T-cell (primary cell): ENCODE data around the gene ASCC1. TPM values are rescaled to one million over a fixed set of nuclear protein-coding genes. Genes with fewer than 3 reads are reported as not detected.

Experiments used
- ATAC-seq, 4 experiments: fragments of 200-7000 bp in 3 of 4; fragments of 150-1000 bp in 1 of 4; cut with Tn5 transposase; replicated peaks in 1 of 4; 1 replicate in 3 of 4; 2 replicates in 1 of 4; pipeline ENCODE4 v1.10.0; 2021; ENCODE audit warnings: moderate library complexity in 3 of 4, mild to moderate bottlenecking in 2 of 4, moderate number of reproducible peaks in 1 of 4
- CTCF ChIA-PET, 2 donors: fragments of 300-600 bp; sonication (Branson Sonifier 250); formaldehyde crosslinking; loops; one replicate each; lab custom pipeline; 2022; ENCODE audit warnings: antibody characterized with exemption in 2 of 2; lab: Charles Lee
- POLR2A ChIA-PET, 2 donors: fragments of 300-600 bp; sonication (Branson Sonifier 250); formaldehyde crosslinking; loops; one replicate each; lab custom pipeline; 2022; ENCODE audit warnings: antibody characterized with exemption in 2 of 2; lab: Charles Lee
- DNase-seq, 35 experiments: peaks; one replicate each; pipeline versions ENCODE4 v3.0.0 to v3.0.0-alpha.2; 2013 to 2023
- H3K27ac ChIP-seq: one replicate; pipeline ENCODE4 v1.5.1; 2013; ENCODE audit warnings: low read length
- H3K27me3 ChIP-seq, 2 experiments: replicated peaks in 1 of 2; 1 replicate in 1 of 2; 2 replicates in 1 of 2; pipeline versions ENCODE4 v1.6.1 to v1.7.0; 2013; ENCODE audit warnings: low read length in 1 of 2, mixed read lengths in 1 of 2; ENCODE audit not compliant: control insufficient read depth in 2 of 2, insufficient read depth in 2 of 2; ENCODE audit errors: extremely low read depth in 1 of 2
- H3K36me3 ChIP-seq, 2 donors: 1 replicate in 1 of 2; 2 replicates in 1 of 2; pipeline versions ENCODE4 v1.6.1 to v1.7.0; 2013; ENCODE audit warnings: low read length in 1 of 2; ENCODE audit not compliant: control insufficient read depth in 2 of 2, insufficient read depth in 1 of 2; ENCODE audit errors: extremely low read depth in 1 of 2
- H3K4me1 ChIP-seq, 2 experiments: 1 replicate in 1 of 2; 2 replicates in 1 of 2; pipeline versions ENCODE4 v1.6.1 to v1.7.0; 2013; ENCODE audit warnings: low read length in 2 of 2, mixed read lengths in 1 of 2; ENCODE audit not compliant: insufficient read depth in 2 of 2, control insufficient read depth in 1 of 2; ENCODE audit errors: extremely low read depth in 1 of 2
- H3K4me3 ChIP-seq, 2 donors: 1 replicate in 1 of 2; 2 replicates in 1 of 2; pipeline versions ENCODE4 v1.5.1 to v1.7.0; 2013; ENCODE audit warnings: mild to moderate bottlenecking in 2 of 2, low read length in 1 of 2, moderate library complexity in 1 of 2; ENCODE audit not compliant: control insufficient read depth in 1 of 2; ENCODE audit errors: extremely low read depth in 1 of 2
- H3K9me3 ChIP-seq: 2 replicates; pipeline ENCODE4 v1.7.0; 2013
- H3K27ac Mint-ChIP-seq, 2 donors: one replicate each; pipeline ENCODE4 v1.8.0; 2020 to 2021; ENCODE audit warnings: mild to moderate bottlenecking in 2 of 2, mixed read lengths in 2 of 2
- H3K27me3 Mint-ChIP-seq, 2 donors: one replicate each; pipeline ENCODE4 v1.8.0; 2021 to 2022; ENCODE audit warnings: mixed read lengths in 2 of 2
- H3K36me3 Mint-ChIP-seq: one replicate; pipeline ENCODE4 v1.8.0; 2021; ENCODE audit warnings: mixed read lengths
- H3K4me1 Mint-ChIP-seq, 3 donors: one replicate each; pipeline ENCODE4 v1.8.0; 2020 to 2022; ENCODE audit warnings: mixed read lengths in 3 of 3, mild to moderate bottlenecking in 1 of 3
- H3K4me3 Mint-ChIP-seq, 3 donors: one replicate each; pipeline ENCODE4 v1.8.0; 2020 to 2022; ENCODE audit warnings: mild to moderate bottlenecking in 3 of 3, mixed read lengths in 3 of 3, moderate library complexity in 3 of 3
- H3K9me3 Mint-ChIP-seq, 3 donors: one replicate each; pipeline ENCODE4 v1.8.0; 2020 to 2022; ENCODE audit warnings: mixed read lengths in 3 of 3
- WGBS: methylation state at CpG from one replicate; pipeline ENCODE4 v1.1.5; 2013; ENCODE audit warnings: missing lambda C conversion rate; ENCODE audit not compliant: insufficient coverage; 5-methylcytosine and 5-hydroxymethylcytosine counted together
- total RNA-seq, 35 experiments: library from RNA in 6 of 35; stranded (reverse) in 6 of 35; fragments of 120-200 nt in 1 of 35; gene quantifications; one replicate each; pipeline versions ENCODE4 v1.2.1 to v1.2.4 and lab custom pipeline; 2013 to 2026

Gene ASCC1
- total RNA-seq, 5 donors from 2014 or later (not counting 1 experiment from before 2014, with no cell fraction given): 15.7 to 24.1 (median 21.7) TPM

DNA sequence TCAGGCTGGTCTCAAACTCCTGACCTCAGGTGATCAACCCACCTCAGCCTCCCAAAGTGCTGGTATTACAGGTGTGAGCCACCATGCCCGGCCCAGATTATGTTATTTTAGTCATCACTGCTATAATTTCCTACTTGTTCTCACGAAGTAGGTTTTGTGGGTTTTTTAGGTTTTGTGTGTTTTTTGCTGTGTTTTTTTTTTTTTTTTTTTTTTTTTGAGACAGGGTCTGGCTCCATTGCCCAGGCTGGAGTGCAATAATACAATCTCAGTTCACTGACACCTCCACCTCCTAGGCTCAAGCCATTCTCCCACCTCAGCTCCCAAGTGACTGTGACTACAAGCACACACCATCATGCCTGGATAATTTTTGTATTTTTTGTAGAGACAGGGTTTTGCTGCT, 21.1 kb downstream of the ASCC1 start:
- no peaks in the 10 kb centered on the region for H3K4me1 ChIP-seq
- H3K27ac ChIP-seq: no peak overlapping the region
- H3K36me3 ChIP-seq: peaks cover 0 to 23% of the 10 kb centered on the region in 2 donors
- H3K27ac Mint-ChIP-seq: no peak overlapping the region
- no CpG with 5 or more reads among the region's 2 CpGs for WGBS
- peaks cover 0 to 5% (median 3%) of the 10 kb centered on the region in 3 donors for H3K4me1 Mint-ChIP-seq
- H3K27me3 ChIP-seq: no peaks in the 10 kb centered on the region
- H3K9me3 Mint-ChIP-seq: no peaks in the 10 kb centered on the region
- DNase-seq (no peak), ATAC-seq (no peak)
- CTCF ChIA-PET: no interaction called here
- H3K27me3 Mint-ChIP-seq: no peaks in the 10 kb centered on the region
- no peak overlapping the region for H3K4me3 ChIP-seq
- no peaks in the 10 kb centered on the region for H3K9me3 ChIP-seq
- no peak overlapping the region for H3K4me3 Mint-ChIP-seq
- H3K36me3 Mint-ChIP-seq: peaks cover 12% of the 10 kb centered on the region
- POLR2A ChIA-PET: interaction anchor here in 1 of 2 donors (0.7 kb wide), 2 partner anchors 10 to 459 kb away, joined by 3 to 7 read pairs; no protein-coding TSS in a partner anchor

GRCh38 chr10:72186982-72187330, 29.1 kb downstream of the ASCC1 start:
- ChIA-PET CTCF (interaction anchor here in 1 of 2 donors (0.7 to 1.2 kb wide), 2 partner anchors 41 to 139 kb away, joined by 3 read pairs; no protein-coding TSS in a partner anchor), POLR2A (no interaction called here)
- Mint-ChIP-seq H3K27me3 (no peaks in the 10 kb centered on the region), H3K4me1 (peaks cover 4 to 9% (median 8%) of the 10 kb centered on the region in 3 donors), H3K4me3 (no peak overlapping the region), H3K9me3 (peaks cover 0 to 8% (median 0%) of the 10 kb centered on the region in 3 donors), H3K27ac (peak overlapping the region in 1 of 2 donors; percentile 66), H3K36me3 (peaks cover 28% of the 10 kb centered on the region)
- Histone ChIP-seq H3K27ac (no peak overlapping the region), H3K4me3 (no peak overlapping the region), H3K4me1 (no peaks in the 10 kb centered on the region), H3K36me3 (peaks cover 0 to 7% of the 10 kb centered on the region in 2 donors), H3K27me3 (no peaks in the 10 kb centered on the region), H3K9me3 (peaks cover 3% of the 10 kb centered on the region)
- ATAC-seq (no peak), DNase-seq (no peak)
- 100% methylated on average over 1 of the region's 3 CpGs for WGBS

GRCh38 chr10:72186258-72186981, 29.7 kb downstream of the ASCC1 start:
- no peak for DNase-seq
- Histone ChIP-seq H3K27ac (no peak overlapping the region), H3K36me3 (peaks cover 0 to 9% of the 10 kb centered on the region in 2 donors), H3K27me3 (no peaks in the 10 kb centered on the region), H3K4me3 (no peak overlapping the region), H3K4me1 (no peaks in the 10 kb centered on the region), H3K9me3 (peaks cover 3% of the 10 kb centered on the region)
- no peak for ATAC-seq
- ChIA-PET POLR2A (interaction anchor here in 1 of 2 donors (0.6 kb wide), 1 partner anchor 1237 kb away, joined by 4 read pairs; no protein-coding TSS in a partner anchor), CTCF (interaction anchor here in 1 of 2 donors (0.5 to 1.2 kb wide), 4 partner anchors 35 to 320 kb away, joined by 3 to 4 read pairs (median 3); no protein-coding TSS in a partner anchor)
- H3K27me3 Mint-ChIP-seq: no peaks in the 10 kb centered on the region
- H3K4me3 Mint-ChIP-seq: no peak overlapping the region
- H3K36me3 Mint-ChIP-seq: peaks cover 30% of the 10 kb centered on the region
- 83% methylated on average over 3 of the region's 7 CpGs for WGBS
- peaks cover 0 to 8% (median 0%) of the 10 kb centered on the region in 3 donors for H3K9me3 Mint-ChIP-seq
- H3K27ac Mint-ChIP-seq: peak overlapping the region in 1 of 2 donors; percentile 66
- peaks cover 4 to 9% (median 8%) of the 10 kb centered on the region in 3 donors for H3K4me1 Mint-ChIP-seq

- no peak overlapping the region for H3K4me3 ChIP-seq
- Mint-ChIP-seq H3K4me3 (no peak overlapping the region), H3K4me1 (peaks cover 4 to 9% (median 8%) of the 10 kb centered on the region in 3 donors), H3K36me3 (peaks cover 31% of the 10 kb centered on the region), H3K9me3 (peaks cover 0 to 8% (median 0%) of the 10 kb centered on the region in 3 donors), H3K27ac (no peak overlapping the region), H3K27me3 (no peaks in the 10 kb centered on the region)
- ChIA-PET CTCF (no interaction called here), POLR2A (no interaction called here)
- H3K27ac ChIP-seq: no peak overlapping the region
- no peaks in the 10 kb centered on the region for H3K4me1 ChIP-seq
- no peaks in the 10 kb centered on the region for H3K27me3 ChIP-seq
- DNase-seq (no peak), ATAC-seq (no peak)
- peaks cover 3% of the 10 kb centered on the region for H3K9me3 ChIP-seq
- no CpG with 5 or more reads among the region's 2 CpGs for WGBS
- H3K36me3 ChIP-seq: peaks cover 0 to 8% of the 10 kb centered on the region in 2 donors
Measured at GRCh38 chr10:72184156-72184555, 31.9 kb downstream of the ASCC1 start.

DNA sequence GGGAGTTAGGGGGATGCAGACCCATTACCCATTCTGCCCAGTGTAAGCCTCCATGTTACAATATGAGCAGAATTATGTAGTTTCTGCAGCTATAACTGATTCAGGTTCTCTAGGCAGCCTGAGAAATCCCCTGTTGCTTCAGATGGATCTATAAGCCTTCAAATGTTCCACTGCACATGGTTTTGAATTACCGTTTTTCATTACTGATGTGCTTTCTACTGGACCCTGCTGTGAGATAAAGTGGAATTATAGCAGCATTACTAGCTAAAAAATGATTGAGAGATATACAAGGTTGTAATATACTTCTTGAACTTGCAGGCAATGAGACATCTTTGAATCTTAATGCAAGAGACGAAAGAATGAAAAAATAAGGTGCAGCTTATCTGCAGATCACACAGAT, 38.6 kb downstream of the ASCC1 start:
- Histone ChIP-seq H3K4me1 (no peaks in the 10 kb centered on the region), H3K4me3 (no peak overlapping the region), H3K27ac (no peak overlapping the region), H3K27me3 (no peaks in the 10 kb centered on the region), H3K9me3 (no peaks in the 10 kb centered on the region), H3K36me3 (peaks cover 7 to 17% of the 10 kb centered on the region in 2 donors)
- DNase-seq (no peak), ATAC-seq (no peak)
- Mint-ChIP-seq H3K4me1 (peaks cover 0 to 5% (median 0%) of the 10 kb centered on the region in 3 donors), H3K27me3 (no peaks in the 10 kb centered on the region), H3K9me3 (no peaks in the 10 kb centered on the region), H3K27ac (no peak overlapping the region), H3K36me3 (peaks cover 25% of the 10 kb centered on the region), H3K4me3 (no peak overlapping the region)
- 100% methylated on average over 1 of the region's 2 CpGs for WGBS
- ChIA-PET CTCF (no interaction called here), POLR2A (no interaction called here)

DNA sequence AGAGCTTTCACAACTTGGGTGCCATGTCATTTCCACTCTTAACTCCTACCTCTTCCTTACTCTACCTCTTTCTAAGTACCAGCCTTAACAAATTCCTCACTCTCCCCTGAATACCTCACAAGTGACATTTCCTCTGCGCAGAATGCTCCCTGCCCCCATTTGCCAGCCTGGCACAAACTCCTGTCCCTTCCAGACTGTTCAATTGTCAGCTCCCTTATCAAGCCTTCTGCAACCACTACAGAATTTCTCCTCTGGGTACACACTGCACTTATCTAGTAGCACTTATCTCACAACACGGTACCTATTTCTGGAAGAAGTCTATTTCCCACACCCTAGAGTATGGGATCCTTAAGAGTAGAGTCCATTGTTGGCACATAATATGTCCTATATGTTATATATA, 39.4 kb downstream of the ASCC1 start:
- H3K9me3 Mint-ChIP-seq: no peaks in the 10 kb centered on the region
- Histone ChIP-seq H3K4me3 (no peak overlapping the region), H3K27ac (no peak overlapping the region), H3K9me3 (no peaks in the 10 kb centered on the region), H3K36me3 (peaks cover 7 to 11% of the 10 kb centered on the region in 2 donors), H3K4me1 (peaks cover 0 to 1% of the 10 kb centered on the region in 2 experiments), H3K27me3 (no peaks in the 10 kb centered on the region)
- peaks cover 2 to 6% (median 3%) of the 10 kb centered on the region in 3 donors for H3K4me1 Mint-ChIP-seq
- H3K27ac Mint-ChIP-seq: no peak overlapping the region
- peaks cover 20% of the 10 kb centered on the region for H3K36me3 Mint-ChIP-seq
- POLR2A ChIA-PET: no interaction called here
- CTCF ChIA-PET: no interaction called here
- no peak overlapping the region for H3K4me3 Mint-ChIP-seq
- no peak for DNase-seq
- WGBS: 100% methylated on average over 1 of the region's 2 CpGs
- ATAC-seq: no peak
- H3K27me3 Mint-ChIP-seq: no peaks in the 10 kb centered on the region
